Stimulated activated CD4-positive, alpha-beta T cell treated with anti-CD3 and anti-CD28 coated beads, Interleukin-15, amount 100 ng/mL, for 1 hour (primary cell): ENCODE data around the gene NUP85.
"Not testable (repeated sequence)": the region's sequence is repeated elsewhere in the genome, so short reads cannot be mapped to it uniquely, and the experiment has no call there.

ENCODE experiments used
- DNase-seq, 2 donors: peaks; one replicate each; pipeline ENCODE4 v3.0.0-alpha.2; 2020; ENCODE audit warnings: low read depth in 1 of 2, low spot score in 1 of 2

NUP85 gene, protein sequence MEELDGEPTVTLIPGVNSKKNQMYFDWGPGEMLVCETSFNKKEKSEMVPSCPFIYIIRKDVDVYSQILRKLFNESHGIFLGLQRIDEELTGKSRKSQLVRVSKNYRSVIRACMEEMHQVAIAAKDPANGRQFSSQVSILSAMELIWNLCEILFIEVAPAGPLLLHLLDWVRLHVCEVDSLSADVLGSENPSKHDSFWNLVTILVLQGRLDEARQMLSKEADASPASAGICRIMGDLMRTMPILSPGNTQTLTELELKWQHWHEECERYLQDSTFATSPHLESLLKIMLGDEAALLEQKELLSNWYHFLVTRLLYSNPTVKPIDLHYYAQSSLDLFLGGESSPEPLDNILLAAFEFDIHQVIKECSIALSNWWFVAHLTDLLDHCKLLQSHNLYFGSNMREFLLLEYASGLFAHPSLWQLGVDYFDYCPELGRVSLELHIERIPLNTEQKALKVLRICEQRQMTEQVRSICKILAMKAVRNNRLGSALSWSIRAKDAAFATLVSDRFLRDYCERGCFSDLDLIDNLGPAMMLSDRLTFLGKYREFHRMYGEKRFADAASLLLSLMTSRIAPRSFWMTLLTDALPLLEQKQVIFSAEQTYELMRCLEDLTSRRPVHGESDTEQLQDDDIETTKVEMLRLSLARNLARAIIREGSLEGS

DNA sequence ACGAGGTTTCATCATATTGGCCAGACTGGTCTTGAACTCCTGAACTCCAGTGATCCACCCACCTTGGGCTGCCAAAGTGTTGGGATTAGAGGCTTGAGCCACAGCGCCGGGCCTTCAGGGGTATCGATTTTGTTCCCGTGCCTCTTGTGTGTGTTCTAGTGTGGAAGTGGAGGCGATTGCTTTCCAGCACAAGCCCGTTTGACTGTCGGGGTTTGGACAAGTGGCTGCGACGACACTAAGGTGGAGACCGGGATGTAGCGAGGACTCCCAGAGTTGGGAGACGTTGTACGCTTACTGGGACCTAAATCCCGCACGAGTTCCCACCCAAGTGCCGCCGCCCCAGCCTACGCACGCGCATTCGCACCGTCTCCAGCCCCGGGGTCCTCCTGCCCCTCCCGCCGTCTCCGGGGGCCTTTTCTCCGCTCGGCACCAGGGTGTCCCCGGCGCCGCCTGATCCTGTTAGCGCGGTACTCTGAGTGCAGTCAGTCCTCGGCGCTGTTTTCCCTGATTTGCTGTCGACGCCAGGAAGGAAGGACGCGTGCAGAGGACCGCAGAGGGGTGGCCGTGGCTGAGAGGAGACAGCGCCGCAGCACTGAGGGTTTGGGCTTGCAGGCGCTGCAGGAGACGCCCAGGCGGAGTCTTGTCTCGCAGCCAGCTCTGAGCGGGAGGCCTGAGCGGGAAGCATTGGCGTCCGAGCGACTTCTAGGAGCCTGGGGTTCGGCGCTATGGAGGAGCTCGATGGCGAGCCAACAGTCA lies at the start of gene NUP85:
Gene NUP85, plus strand, starts transcription at position 643 of the 756 bp plus-strand sequence. Its CDS starts 83 bp downstream, at position 726.
- peak; percentile 86 to 90 for DNase-seq

DNA sequence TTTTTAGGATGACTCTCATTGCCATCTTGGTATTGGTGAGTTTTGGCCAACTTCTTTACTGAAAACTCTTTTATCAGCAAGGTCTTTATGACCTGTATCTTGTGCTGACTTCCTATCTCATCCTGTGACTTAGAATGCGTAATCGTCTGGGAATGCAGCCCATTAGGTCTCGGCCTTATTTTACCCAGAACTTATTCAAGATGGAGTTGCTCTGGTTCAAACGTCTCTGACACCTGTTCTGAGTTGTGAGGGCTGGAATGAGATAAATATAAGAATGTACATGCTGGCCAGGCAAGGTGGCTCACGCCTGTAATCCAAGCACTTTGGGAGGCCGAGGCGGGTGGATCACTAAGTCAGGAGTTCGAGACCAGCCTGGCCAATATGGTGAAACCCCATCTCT lies 47.0 kb upstream of the NUP85 start:
- DNase-seq = not testable (repeated sequence)

DNA sequence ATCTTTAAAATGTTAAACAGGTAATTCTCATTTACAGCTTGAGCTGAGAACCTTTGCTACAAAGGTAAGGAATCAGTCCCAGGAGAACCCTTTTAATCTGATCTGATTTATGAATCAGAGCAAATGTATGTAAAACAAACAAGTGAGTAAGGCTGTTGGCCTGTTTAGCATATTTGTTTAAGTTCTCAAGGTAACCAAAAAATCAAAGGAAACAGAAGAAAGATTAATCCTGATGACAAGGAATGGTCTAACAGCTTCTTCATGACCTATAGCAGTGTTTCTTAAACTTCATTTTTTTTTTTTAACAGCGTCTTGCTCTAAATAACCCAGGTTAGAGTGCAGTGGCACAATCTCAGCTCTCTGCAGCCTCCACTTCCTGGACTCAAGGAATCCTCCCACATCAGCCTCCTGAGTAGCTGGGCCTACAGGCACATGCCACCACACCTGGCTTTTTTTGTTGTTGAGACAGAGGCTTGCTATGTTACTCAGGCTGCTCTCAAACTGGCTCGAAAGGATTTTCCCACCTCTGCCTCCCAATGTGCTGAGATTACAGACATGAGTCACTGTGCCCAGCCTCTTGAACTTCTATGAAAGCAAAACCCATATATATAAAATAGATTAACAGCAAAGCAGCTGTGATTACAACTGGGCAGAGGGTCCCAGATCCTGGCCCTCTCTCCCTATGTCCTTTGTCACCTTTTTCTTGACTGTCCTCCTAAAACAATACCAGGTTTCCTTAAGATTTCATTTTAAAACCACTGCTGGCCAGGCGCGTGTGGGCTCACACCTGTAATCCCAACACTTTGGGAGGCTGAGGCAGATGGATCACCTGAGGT lies 46.1 kb upstream of the NUP85 start:
- DNase-seq = no peak

DNA sequence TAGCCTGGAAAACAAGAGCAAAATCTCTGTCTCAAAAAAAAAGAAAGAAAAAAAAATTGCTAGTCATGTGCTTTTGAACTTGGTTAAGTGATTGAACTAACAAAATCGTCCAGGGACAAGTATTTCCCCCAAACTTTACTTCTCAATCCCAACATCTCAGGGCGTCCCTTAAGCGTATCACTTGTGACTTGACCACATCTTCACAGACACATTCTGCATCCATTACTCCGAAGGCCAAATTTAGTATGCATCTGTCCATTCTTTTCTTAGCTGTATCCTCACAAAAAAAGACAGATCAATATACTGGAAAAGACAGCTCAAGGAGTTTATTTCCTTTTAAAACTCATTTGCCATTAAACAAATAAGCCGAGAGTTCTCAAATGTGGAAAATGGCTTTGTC lies 45.3 kb upstream of the NUP85 start:
- no peak for DNase-seq

DNA sequence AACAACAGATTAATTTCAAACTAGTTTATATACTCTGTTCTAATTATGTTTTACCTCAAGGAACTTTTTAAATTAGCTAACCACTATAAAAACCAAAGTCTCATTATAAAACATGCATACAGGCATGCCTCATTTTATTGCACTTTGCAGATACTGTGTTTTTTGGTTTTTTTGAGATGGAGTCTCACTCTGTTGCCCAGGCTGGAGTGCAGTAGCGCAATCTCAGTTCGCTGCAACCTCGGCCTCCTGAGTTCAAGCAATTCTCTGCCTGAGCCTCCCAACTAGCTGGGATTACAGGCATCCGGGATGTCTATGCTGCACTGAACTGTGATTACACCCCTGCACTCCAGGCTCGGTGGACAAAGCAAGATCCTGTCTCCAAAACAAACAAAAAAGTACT lies 42.4 kb upstream of the NUP85 start:
- no peak for DNase-seq

DNA sequence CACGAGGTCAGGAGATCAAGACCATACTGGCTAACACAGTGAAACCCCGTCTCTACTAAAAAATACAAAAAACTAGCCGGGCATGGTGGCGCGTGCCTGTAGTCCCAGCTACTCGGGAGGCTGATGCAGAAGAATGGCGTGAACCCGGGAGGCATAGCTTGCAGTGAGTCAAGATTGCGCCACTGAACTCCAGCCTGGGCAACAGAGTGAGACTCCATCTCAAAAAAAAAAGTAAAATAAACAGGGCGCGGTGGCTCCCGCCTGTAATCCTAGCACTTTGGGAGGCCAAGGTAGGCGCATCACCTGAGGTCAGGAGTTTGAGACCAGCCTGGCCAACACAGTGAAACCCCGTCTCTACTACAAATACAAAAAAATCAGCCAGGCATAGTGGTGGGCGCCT lies 40.9 kb upstream of the NUP85 start:
- not testable (repeated sequence) for DNase-seq

DNA sequence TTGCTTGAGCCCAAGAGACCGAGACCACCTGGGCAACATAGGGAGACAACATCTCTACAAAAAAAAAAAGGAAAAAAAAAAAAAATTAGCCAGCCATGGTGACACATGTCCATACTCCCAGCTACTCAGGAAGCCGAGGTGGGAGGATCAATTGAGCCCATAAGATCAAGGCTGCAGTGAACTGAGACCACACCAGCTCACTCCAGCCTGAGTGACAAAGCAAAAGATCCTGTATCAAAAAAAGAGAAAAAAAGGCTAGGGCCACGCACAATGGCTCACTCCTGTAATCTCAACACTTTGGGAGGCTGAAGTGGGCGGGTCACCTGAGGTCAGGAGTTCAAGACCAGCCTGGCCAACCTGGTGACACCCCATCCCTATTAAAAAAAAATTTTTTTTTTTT lies 36.5 kb upstream of the NUP85 start:
- DNase-seq = no peak

DNA sequence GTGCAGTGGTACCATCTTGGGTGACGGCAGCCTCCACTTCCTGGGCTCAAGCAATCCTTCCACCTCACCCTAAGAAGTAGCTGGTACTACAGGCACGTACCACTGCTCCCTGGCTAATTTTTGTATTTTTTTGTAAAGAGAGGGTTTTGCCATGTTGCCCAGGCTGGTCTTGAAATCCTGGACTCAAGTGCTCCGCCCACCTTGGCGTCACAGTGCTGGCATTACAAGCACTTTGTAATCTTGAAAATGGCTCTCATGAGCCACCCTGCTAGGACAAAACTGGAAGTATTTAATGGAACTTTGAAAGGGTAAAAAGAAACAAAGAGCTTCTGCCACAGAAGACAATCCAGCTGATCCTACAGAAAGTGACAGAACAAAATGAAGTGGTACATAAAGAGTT lies 32.0 kb upstream of the NUP85 start:
- no peak for DNase-seq

DNA sequence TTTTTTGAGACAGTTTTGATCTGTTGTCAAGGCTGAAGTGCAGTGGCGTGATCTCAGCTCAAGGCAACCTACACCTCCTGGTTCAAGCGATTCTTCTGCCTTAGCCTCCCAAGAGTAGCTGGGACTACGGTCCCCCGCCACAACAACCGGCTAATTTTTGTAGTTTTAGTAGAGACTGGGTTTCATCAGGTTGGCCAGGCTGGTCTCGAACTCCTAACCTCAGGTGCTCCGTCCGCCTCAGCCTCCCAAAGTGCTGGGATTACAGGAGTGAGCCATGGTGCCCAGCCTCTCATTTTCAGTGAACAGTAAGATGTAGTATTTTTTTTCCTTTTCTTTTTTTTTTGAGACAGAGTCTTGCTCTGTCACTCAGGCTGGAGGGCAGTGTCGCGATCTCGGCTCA lies 30.5 kb upstream of the NUP85 start:
- no peak for DNase-seq

DNA sequence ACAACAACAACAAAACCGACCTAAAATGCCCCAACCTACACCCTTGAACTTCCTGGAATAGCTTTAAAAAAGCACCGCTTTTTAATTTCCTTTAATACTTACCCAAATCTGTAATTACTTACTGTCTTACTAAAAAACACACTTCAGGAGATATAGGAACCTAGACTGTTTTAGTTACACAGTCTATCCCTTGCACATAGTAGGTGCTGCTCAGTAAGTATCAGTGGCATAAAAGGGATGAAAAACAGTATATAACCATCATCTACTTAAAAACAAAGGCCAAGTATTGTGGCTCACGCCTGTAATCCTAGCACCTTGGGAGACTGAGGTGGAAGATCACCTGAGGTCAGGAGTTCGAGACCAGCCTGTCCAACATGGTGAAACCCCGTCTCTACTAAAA lies 28.9 kb upstream of the NUP85 start:
- DNase-seq = no peak

DNA sequence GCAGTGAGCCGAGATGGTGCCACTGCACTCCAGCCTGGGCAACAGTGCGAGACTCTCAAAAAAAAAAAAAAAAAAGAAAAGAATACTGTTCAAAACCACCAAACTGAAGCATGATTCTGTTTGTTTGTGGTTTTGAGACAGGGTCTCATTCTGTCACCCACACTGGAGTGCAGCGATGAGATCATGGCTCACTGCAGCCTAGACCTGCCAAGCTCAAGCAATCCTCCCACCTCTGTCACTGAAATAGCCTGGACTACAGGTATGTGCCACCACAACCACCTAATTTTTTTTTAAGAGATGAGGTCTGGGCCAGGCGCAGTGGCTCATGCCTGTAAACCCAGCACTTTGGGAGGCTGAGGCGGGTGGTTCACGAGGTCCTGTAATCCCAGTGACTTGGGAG lies 27.0 kb upstream of the NUP85 start:
- DNase-seq = no peak

DNA sequence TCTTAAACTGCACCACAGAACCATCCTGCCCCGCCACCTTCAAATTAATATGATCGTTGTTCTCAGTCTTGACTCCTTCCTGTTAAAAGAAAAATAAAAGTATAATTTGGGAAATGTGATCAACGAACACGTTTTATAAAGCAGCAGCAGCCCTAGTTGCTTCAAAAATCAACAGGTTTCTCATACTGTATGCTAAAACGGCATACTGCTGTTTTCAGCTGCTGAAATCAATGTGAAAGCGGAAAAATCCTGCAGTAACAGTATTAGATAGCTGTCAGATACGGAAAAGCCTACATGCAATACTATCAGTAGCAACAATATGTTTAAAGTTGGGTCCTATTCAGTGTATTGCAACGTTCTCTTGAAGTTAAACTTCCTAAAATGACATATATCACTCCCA lies 24.4 kb upstream of the NUP85 start:
- DNase-seq = no peak

DNA sequence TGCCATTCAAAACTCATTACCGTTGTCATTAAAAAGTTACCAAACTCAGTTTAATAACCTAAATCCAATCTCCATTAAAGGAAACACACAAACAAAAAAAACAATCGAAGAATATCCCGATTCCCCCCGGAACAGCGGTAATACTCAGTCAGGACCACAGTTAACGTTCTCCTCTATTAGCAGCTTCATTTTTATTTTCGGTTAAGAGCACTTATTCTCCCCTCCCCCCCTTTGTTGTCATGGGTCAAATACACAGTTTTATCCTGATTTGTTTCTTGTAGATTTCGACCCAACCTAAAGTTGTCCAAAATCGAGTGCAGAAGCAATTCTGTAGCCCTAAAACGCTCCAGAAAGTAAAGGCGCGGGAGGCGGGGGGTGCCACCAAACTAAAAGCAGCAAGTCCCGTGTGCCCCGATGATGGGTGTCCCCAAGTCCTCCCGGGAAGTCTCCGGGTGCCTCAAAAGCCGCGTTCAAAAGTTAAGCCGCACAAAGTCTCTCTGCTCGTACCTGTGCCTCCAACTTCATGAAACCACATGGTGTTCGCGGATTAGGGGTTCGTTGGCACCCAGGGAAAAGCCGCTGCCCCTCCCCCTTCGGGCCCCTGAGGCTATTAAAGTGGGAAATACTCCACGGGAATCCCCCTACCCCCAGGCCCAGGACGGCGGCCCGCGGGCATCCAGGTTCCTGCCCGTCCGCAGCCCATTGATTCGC lies 23.7 kb upstream of the NUP85 start:
- peak; percentile 15 to 20 for DNase-seq

DNA sequence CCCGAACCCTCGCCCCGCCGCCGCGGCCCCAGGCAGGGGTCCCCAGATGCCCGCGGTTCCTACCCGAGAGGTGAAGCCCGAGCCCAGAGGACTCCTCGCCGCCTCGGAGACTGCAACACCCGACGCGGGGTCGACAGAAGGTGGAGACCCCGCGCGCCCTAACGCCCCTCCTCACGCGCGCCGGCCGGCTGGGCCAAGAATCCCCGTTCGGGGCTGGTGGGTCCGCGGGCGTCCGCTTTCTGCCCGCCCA lies 23.2 kb upstream of the NUP85 start:
- no peak for DNase-seq

DNA sequence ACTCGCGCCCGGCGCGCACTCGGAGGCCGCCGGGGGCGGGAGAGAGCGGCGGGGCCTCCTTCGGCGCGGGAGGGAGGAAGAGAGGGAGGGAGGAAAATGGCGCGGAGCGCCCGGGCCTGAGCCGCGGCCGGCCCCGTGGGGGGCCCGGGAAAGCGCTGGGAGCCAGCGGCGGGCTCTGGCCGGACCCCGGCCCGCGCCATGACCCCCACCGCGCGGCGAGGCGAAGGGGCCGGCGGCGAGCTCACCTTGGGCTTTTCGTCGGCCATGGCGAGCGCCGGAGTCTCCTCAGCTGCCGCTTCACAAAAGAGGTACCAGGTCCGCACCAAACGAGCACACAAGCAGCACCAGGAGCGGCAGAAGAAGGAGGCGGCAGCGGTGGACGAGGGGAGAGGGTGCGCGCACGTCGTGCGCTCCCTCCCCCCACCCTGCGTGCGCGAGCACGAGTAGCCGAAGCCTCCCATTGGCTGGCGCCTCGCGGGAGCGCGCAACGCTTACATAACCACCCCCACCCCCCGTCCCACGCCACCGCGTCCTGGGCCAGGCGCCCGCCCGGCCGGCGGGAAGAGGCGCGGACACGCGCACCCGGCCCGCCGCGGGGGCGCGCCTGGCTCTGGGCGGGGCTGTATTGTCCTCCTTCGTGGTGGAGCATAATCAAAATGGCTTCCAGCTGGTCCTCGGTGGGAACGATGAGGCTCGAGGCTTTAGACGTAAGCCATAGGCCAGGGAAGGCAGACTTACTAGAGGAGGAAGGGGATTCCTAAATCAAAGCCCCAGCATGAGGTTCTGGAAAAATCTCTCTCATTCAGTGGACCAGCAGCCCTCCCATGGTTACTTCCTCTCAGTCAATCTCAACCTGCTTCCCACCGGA lies 22.7 kb upstream of the NUP85 start, which contains the start of gene SUMO2:
Gene SUMO2, minus strand, starts transcription at position 391 of the 868 bp plus-strand sequence. Its CDS starts 125 bp downstream, at position 266.
- peak; percentile 96 to 97 for DNase-seq

DNA sequence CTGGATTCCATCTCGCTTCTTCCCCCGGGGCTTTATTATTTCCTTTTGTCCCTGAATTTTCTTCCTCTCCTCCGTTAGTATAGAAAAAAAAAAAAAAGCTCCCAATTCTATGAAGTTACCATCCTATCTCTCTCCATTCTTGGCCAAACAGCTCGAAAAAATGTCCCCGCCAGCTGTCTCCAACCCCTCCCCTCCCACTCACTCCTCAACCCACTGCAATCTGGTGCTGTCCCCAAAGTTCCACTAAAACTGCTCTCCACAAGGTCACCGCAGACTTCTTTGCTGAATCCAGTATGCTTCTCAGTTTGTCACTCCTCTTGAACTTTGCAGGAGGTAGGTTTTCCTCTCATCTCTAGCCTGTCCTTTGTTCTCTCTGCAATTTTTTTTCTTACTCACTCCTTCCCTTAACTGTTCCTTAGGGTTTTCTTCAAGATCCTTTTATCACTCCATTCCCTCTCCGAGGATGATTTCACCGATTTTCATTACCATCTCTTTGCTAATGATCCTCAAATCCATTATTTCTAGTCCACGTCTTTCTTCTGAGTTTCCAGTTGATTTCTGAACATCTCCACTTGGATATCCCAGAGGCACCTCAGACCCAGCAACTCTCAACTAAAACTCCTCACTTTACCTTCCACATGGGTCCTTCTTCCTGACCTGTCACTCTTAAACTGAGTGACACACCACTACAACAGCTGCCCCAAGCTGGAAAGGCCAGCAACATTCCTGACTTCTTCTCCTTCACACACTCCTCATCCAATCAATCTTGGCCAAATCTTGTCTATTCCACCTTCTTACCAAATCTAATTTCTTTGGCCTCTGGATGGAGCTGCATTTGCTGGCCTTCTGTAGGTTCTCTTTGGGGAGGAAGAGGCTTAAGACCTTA lies 21.2 kb upstream of the NUP85 start:
- DNase-seq = no peak

DNA sequence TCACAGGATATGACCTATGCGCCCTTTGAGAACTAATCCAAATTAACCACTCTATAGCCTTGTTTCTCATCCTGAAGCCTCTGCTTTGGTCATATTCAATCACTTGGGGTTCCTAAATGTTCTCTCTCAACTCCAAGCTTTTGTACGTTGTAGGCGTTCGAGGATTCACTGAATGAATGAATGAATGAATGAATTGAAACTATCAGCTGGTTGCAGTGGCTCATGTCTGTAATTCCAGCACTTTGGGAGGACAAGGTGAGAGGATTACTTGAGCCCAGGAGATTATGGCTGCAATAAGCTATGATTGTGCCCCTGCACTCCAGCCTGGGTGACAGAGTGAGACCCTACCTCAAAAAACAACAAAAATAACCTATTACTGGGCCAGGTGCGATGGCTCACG lies 16.9 kb upstream of the NUP85 start:
- DNase-seq = no peak

DNA sequence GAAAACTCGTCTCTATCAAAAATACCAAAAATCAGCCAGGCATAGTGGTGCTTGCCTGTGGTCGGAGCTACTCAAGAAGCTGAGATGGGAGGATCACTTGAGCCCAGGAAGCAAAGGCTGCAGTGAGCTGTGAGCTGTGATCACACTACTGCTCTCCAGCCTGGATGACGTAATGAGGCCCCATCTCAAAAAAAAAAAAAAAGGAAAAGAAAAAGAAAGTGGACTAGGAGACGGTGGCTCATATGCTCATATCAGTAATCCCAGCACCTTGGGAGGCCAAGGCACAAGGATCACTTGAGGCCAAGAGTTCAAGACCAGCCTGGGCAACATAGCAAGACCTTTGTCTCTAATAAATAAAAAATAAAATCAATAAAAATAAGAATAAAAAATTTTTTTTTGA lies 13.9 kb upstream of the NUP85 start:
- no peak for DNase-seq

DNA sequence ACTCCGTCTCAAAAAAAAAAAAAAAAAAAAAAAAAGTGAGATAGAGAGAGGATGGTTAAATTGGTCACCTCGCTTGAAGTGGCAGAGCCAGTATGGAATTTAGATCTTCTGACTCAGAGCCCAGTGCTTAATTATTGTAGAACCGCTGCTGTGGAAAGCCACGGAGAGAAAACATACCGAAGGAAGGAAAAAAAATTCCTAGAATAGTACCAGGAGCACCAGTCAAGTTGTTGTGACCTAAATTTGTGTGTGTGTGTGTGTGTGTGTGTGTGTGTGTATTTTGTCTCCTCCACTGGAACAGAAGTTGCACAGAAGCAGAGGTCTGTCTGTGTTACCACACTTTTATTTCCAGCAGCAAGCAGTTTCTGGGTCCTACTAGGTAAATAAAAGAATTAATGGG lies 10.6 kb upstream of the NUP85 start:
- DNase-seq = no peak
